ENCODE data around the gene ASXL2. TPM values are rescaled to one million over a fixed set of nuclear protein-coding genes. Genes with fewer than 3 reads are reported as not detected.

ASXL2 gene
- total RNA-seq, 4 donors from 2014 or later = 12.5 to 24.5 (median 21.0) TPM

GRCh38 chr2:25808006-25808383 is 70.3 kb downstream of the ASXL2 start:
- intact Hi-C loops (cut with DNase I; ENCODE audit: low total_unique reads) = no loop called here

GRCh38 chr2:25806941-25807340 is 71.3 kb downstream of the ASXL2 start:
- H3K36me3 ChIP-seq = peaks cover 0 to 34% of the 10 kb centered on the region in 2 donors
- DNase-seq (no peak), ATAC-seq (no peak)
- no peaks in the 10 kb centered on the region for H3K27me3 ChIP-seq
- H3K9me3 ChIP-seq = no peaks in the 10 kb centered on the region
- intact Hi-C loops (cut with DNase I; ENCODE audit: low total_unique reads) (no loop called here), in situ Hi-C loops (cut with MboI; ENCODE audit: low sequenced_read_pairs in 4 of 4) (no loop called here)
- H3K27ac ChIP-seq = no peak overlapping the region
- H3K4me3 ChIP-seq = no peak overlapping the region
- no peaks in the 10 kb centered on the region for H3K4me1 ChIP-seq
- no peak for TF ChIP-seq POLR2A (IDR thresholded peaks at IDR 0.05)

More at GRCh38 chr2:25808006-25808383, 70.3 kb downstream of the ASXL2 start:
- no peak overlapping the region for H3K27ac ChIP-seq
- H3K4me3 ChIP-seq = no peak overlapping the region
- peaks cover 0 to 31% of the 10 kb centered on the region in 2 donors for H3K36me3 ChIP-seq
- H3K9me3 ChIP-seq = no peaks in the 10 kb centered on the region
- ATAC-seq (no peak), DNase-seq (no peak)
- in situ Hi-C loops (cut with MboI; ENCODE audit: low sequenced_read_pairs in 4 of 4) = no loop called here
- H3K4me1 ChIP-seq = peaks cover 6 to 8% of the 10 kb centered on the region in 2 donors
- no peak for TF ChIP-seq CTCF (IDR thresholded peaks at IDR 0.05 in 4 of 5, conservative IDR thresholded peaks at IDR 0.05 in 1 of 5)
- TF ChIP-seq POLR2A (IDR thresholded peaks at IDR 0.05) = no peak
- no peaks in the 10 kb centered on the region for H3K27me3 ChIP-seq

GRCh38 chr2:25805987-25806386 is 72.3 kb downstream of the ASXL2 start:
- ATAC-seq = no peak
- Histone ChIP-seq H3K4me3 (no peak overlapping the region), H3K36me3 (peaks cover 0 to 34% of the 10 kb centered on the region in 2 donors), H3K9me3 (no peaks in the 10 kb centered on the region), H3K4me1 (no peaks in the 10 kb centered on the region), H3K27ac (no peak overlapping the region), H3K27me3 (no peaks in the 10 kb centered on the region)
- TF ChIP-seq POLR2A (IDR thresholded peaks at IDR 0.05) = no peak
- TF ChIP-seq CTCF (IDR thresholded peaks at IDR 0.05 in 4 of 5, conservative IDR thresholded peaks at IDR 0.05 in 1 of 5) = no peak
- no peak for DNase-seq
- in situ Hi-C loops (cut with MboI; ENCODE audit: low sequenced_read_pairs in 4 of 4) = no loop called here
- intact Hi-C loops (cut with DNase I; ENCODE audit: low total_unique reads) = no loop called here

GRCh38 chr2:25804338-25804737 is 73.9 kb downstream of the ASXL2 start:
- no peak for ATAC-seq
- in situ Hi-C loops (cut with MboI; ENCODE audit: low sequenced_read_pairs in 4 of 4) (no loop called here), intact Hi-C loops (cut with DNase I; ENCODE audit: low total_unique reads) (no loop called here)
- Histone ChIP-seq H3K4me3 (no peak overlapping the region), H3K27me3 (no peaks in the 10 kb centered on the region), H3K36me3 (peaks cover 0 to 36% of the 10 kb centered on the region in 2 donors), H3K4me1 (no peaks in the 10 kb centered on the region), H3K27ac (no peak overlapping the region), H3K9me3 (no peaks in the 10 kb centered on the region)
- no peak for TF ChIP-seq POLR2A (IDR thresholded peaks at IDR 0.05)
- no peak for TF ChIP-seq CTCF (IDR thresholded peaks at IDR 0.05 in 4 of 5, conservative IDR thresholded peaks at IDR 0.05 in 1 of 5)
- no peak for DNase-seq

GRCh38 chr2:25799301-25799700 is 79.0 kb downstream of the ASXL2 start:
- intact Hi-C loops (cut with DNase I; ENCODE audit: low total_unique reads) = no loop called here
- no peak for ATAC-seq
- Histone ChIP-seq H3K27ac (no peak overlapping the region), H3K27me3 (no peaks in the 10 kb centered on the region), H3K9me3 (no peaks in the 10 kb centered on the region), H3K4me3 (no peak overlapping the region), H3K4me1 (no peaks in the 10 kb centered on the region), H3K36me3 (peaks cover 0 to 36% of the 10 kb centered on the region in 2 donors)
- DNase-seq = no peak
- in situ Hi-C loops (cut with MboI; ENCODE audit: low sequenced_read_pairs in 4 of 4) = no loop called here
- TF ChIP-seq POLR2A (IDR thresholded peaks at IDR 0.05) (no peak), CTCF (IDR thresholded peaks at IDR 0.05 in 4 of 5, conservative IDR thresholded peaks at IDR 0.05 in 1 of 5) (no peak)
